MM.1S (cell line): ENCODE measurements around the gene SPDYE4.

Experiments used
- DNase-seq: peaks from one replicate; pipeline ENCODE4 v3.0.0-alpha.2; 2015
- H2AFZ ChIP-seq: fragments of 300-600 bp; sonication (generic); 2 replicates; pipeline ENCODE4 v1.6.0; 2016; ENCODE audit warnings: antibody characterized with exemption, low read length
- H3F3A ChIP-seq: fragments of 300-600 bp; sonication (generic); 2 replicates; pipeline ENCODE4 v1.6.1; 2016; ENCODE audit warnings: mild to moderate bottlenecking, antibody characterized with exemption, low read length, moderate library complexity, mixed read lengths; ENCODE audit not compliant: insufficient read depth
- H3K27ac ChIP-seq: fragments of 300-600 bp; sonication (generic); 2 replicates; pipeline ENCODE4 v1.5.1; 2016; ENCODE audit warnings: mild to moderate bottlenecking, low read length
- H3K27me3 ChIP-seq: fragments of 300-600 bp; sonication (generic); replicated peaks from 2 replicates; pipeline ENCODE4 v1.6.0; 2016; ENCODE audit warnings: low read length; ENCODE audit not compliant: insufficient read depth
- H3K36me3 ChIP-seq: fragments of 300-600 bp; sonication (generic); replicated peaks from 2 replicates; pipeline ENCODE4 v1.6.1; 2016; ENCODE audit warnings: mild to moderate bottlenecking, low read length, mixed read lengths; ENCODE audit not compliant: insufficient read depth
- H3K4me1 ChIP-seq: fragments of 300-600 bp; sonication (generic); 2 replicates; pipeline ENCODE4 v1.6.1; 2016; ENCODE audit warnings: low read length, mixed read lengths
- H3K4me2 ChIP-seq: fragments of 300-600 bp; sonication (generic); 2 replicates; pipeline ENCODE4 v1.6.0; 2016; ENCODE audit warnings: low read depth, low read length
- H3K4me3 ChIP-seq: fragments of 300-600 bp; sonication (generic); 2 replicates; pipeline ENCODE4 v1.5.1; 2016; ENCODE audit warnings: low read length, mixed read lengths
- H3K79me2 ChIP-seq: fragments of 300-600 bp; sonication (generic); 2 replicates; pipeline ENCODE4 v1.6.1; 2016; ENCODE audit warnings: mixed run types, low read length, mixed read lengths
- H3K9ac ChIP-seq: fragments of 300-600 bp; sonication (generic); 2 replicates; pipeline ENCODE4 v1.6.1; 2016; ENCODE audit warnings: low read length, mixed read lengths
- H3K9me2 ChIP-seq: fragments of 300-600 bp; sonication (generic); replicated peaks from 2 replicates; pipeline ENCODE4 v1.6.1; 2016; ENCODE audit warnings: mild to moderate bottlenecking, low read length, mixed read lengths; ENCODE audit not compliant: insufficient read depth
- H3K9me3 ChIP-seq: fragments of 300-600 bp; sonication (generic); replicated peaks from 2 replicates; pipeline ENCODE4 v1.6.1; 2016; ENCODE audit warnings: mild to moderate bottlenecking, low read length, mixed read lengths; ENCODE audit not compliant: insufficient read depth
- H4K20me1 ChIP-seq: fragments of 300-600 bp; sonication (generic); 2 replicates; pipeline ENCODE4 v1.6.1; 2016; ENCODE audit warnings: mild to moderate bottlenecking, low read length, moderate library complexity, mixed read lengths; ENCODE audit not compliant: insufficient read depth
- EZH2 ChIP-seq: fragments of 300-600 bp; sonication (generic); optimal IDR thresholded peaks from 2 replicates; pipeline ENCODE3; 2017; ENCODE audit warnings: low read depth, mild to moderate bottlenecking, antibody characterized with exemption, low read length, mixed read lengths
- EZH2phosphoT487 ChIP-seq: fragments of 300-600 bp; sonication (generic); IDR thresholded peaks from 2 replicates; pipeline ENCODE4 v1.6.1; 2018; ENCODE audit warnings: antibody characterized with exemption, low read length
- TF ChIP-seq, protein P1 (sequence below): fragments of 300-600 bp; sonication (generic); IDR thresholded peaks from 2 replicates; pipeline ENCODE4 v1.5.1; 2016; ENCODE audit warnings: antibody characterized with exemption, low read length, mixed read lengths

SPDYE4 gene

DNA sequence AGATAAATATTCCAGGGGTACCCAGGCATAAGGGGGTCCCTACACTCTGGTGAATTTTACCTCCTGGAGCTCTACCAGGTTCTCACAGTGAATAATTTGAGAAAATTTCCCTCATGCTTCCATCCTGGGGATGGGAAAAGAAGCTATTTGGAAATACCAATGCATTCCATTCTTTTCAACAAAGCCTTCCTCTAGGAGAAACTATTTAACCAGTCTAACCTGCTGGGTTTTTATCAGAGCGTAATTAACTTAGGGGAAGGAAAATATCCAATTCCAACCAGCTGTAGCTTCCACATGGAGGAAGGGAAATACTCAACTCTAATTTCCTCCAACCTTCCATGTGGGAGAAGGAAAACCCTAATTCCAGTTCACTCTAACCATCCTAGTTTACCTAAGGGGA lies 23.8 kb upstream of the SPDYE4 start:
- Histone ChIP-seq H3K36me3 (no peaks in the 10 kb centered on the region), H3K4me1 (no peaks in the 10 kb centered on the region), H3K27ac (no peak overlapping the region), H4K20me1 (no peaks in the 10 kb centered on the region), H3K9ac (no peak overlapping the region), H3F3A (no peaks in the 10 kb centered on the region), H2AFZ (no peak overlapping the region), H3K9me3 (no peaks in the 10 kb centered on the region), H3K9me2 (no peaks in the 10 kb centered on the region), H3K4me2 (no peak overlapping the region), H3K4me3 (no peak overlapping the region), H3K27me3 (no peaks in the 10 kb centered on the region), H3K79me2 (no peaks in the 10 kb centered on the region)
- TF ChIP-seq, protein P1, sequence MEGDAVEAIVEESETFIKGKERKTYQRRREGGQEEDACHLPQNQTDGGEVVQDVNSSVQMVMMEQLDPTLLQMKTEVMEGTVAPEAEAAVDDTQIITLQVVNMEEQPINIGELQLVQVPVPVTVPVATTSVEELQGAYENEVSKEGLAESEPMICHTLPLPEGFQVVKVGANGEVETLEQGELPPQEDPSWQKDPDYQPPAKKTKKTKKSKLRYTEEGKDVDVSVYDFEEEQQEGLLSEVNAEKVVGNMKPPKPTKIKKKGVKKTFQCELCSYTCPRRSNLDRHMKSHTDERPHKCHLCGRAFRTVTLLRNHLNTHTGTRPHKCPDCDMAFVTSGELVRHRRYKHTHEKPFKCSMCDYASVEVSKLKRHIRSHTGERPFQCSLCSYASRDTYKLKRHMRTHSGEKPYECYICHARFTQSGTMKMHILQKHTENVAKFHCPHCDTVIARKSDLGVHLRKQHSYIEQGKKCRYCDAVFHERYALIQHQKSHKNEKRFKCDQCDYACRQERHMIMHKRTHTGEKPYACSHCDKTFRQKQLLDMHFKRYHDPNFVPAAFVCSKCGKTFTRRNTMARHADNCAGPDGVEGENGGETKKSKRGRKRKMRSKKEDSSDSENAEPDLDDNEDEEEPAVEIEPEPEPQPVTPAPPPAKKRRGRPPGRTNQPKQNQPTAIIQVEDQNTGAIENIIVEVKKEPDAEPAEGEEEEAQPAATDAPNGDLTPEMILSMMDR = no peak
- TF ChIP-seq EZH2phosphoT487 = no peak
- TF ChIP-seq EZH2 = no peak
- DNase-seq = no peak

DNA sequence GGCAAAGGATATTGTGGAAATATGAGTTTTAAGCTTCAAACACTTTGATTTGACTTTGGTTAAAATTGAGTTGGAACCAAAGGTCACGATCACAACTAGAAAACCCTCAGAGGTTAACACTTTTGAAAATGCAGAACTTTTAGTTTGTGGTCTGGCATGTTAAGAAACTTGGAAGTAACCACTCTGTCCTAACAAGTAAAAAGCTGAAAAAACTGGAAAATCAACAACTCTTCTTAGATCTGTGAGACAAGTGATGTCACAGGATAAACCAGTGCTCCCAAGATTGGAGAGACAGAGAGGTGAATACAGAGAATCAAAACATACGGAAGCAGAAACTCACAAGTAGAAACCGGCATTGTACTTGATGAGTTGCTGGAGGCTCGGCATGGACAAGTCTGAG lies 23.4 kb upstream of the SPDYE4 start:
- no peaks in the 10 kb centered on the region for H3K4me1 ChIP-seq
- no peak for TF ChIP-seq EZH2phosphoT487
- no peak for TF ChIP-seq EZH2
- TF ChIP-seq, protein P1 = no peak
- no peaks in the 10 kb centered on the region for H3K36me3 ChIP-seq
- no peak overlapping the region for H3K4me3 ChIP-seq
- no peaks in the 10 kb centered on the region for H3K9me2 ChIP-seq
- H4K20me1 ChIP-seq = no peaks in the 10 kb centered on the region
- H3K4me2 ChIP-seq = no peak overlapping the region
- no peaks in the 10 kb centered on the region for H3F3A ChIP-seq
- DNase-seq = no peak
- no peaks in the 10 kb centered on the region for H3K27me3 ChIP-seq
- H3K9me3 ChIP-seq = no peaks in the 10 kb centered on the region
- no peak overlapping the region for H3K9ac ChIP-seq
- H3K27ac ChIP-seq = no peak overlapping the region
- no peak overlapping the region for H2AFZ ChIP-seq
- H3K79me2 ChIP-seq = no peaks in the 10 kb centered on the region

DNA sequence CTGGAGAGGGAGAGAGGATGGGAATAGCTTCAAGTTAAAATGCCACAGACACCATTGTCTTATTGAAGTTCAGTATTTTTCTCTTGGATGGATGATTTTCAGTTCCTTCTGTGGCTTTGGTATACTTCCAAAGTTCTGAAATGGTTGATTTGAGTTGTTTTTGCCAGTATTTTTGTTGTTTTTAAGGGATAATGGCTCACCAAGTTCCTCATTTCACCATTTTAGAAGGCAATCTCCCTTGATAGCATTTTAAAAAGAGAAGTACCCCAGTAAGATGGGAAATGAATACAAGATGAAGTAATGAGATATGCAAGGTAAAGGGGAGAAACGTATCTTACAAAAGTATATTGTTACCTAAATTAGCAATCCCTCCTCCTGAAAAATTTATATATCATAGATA lies 18.5 kb upstream of the SPDYE4 start:
- Histone ChIP-seq H3K79me2 (no peaks in the 10 kb centered on the region), H3K27me3 (no peaks in the 10 kb centered on the region), H4K20me1 (no peaks in the 10 kb centered on the region), H3K4me3 (no peak overlapping the region), H2AFZ (no peak overlapping the region), H3K36me3 (no peaks in the 10 kb centered on the region), H3K9ac (no peak overlapping the region), H3K9me3 (no peaks in the 10 kb centered on the region), H3K27ac (no peak overlapping the region), H3K4me1 (no peaks in the 10 kb centered on the region), H3F3A (no peaks in the 10 kb centered on the region), H3K9me2 (no peaks in the 10 kb centered on the region), H3K4me2 (no peak overlapping the region)
- no peak for DNase-seq
- TF ChIP-seq, protein P1 = no peak
- TF ChIP-seq EZH2phosphoT487 (no peak), EZH2 (no peak)

DNA sequence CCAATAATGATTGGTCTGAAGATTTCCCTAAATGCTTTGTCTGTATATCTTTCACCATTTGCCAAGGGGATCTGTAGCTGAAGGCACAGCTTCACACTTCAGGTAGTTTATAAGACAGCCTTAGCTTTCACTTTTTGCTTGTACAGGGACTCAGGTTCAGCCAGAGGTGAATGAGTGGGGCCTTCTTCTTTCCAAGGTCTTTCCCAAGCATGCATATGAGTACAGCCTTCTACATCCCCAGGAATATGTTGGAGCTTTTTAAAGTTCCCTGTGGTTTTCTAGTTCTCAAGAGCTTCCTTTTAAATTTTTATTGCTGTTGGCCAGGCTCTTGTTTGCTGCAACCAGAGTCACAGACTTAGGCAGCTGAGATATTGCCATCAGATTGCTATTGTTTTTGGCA lies 17.9 kb upstream of the SPDYE4 start:
- TF ChIP-seq EZH2phosphoT487 (no peak), EZH2 (no peak)
- TF ChIP-seq, protein P1 = no peak
- Histone ChIP-seq H4K20me1 (no peaks in the 10 kb centered on the region), H3K36me3 (no peaks in the 10 kb centered on the region), H3K27me3 (no peaks in the 10 kb centered on the region), H3K27ac (no peak overlapping the region), H3K4me3 (no peak overlapping the region), H3K9me3 (no peaks in the 10 kb centered on the region), H3F3A (no peaks in the 10 kb centered on the region), H3K9me2 (no peaks in the 10 kb centered on the region), H3K79me2 (no peaks in the 10 kb centered on the region), H2AFZ (no peak overlapping the region), H3K9ac (no peak overlapping the region), H3K4me2 (no peak overlapping the region), H3K4me1 (no peaks in the 10 kb centered on the region)
- no peak for DNase-seq
